ES-I3 (cell line): ENCODE measurements around the gene PILRB.
"Not testable (repeated sequence)": the region's sequence is repeated elsewhere in the genome, so short reads cannot be mapped to it uniquely, and the experiment has no call there.

ENCODE experiments used
- H3K36me3 ChIP-seq: 2 replicates; pipeline ENCODE4 v1.6.1; 2013; ENCODE audit warnings: mild to moderate bottlenecking, low read length, control low read depth, moderate library complexity; ENCODE audit not compliant: insufficient read depth
- H3K4me1 ChIP-seq: 2 replicates; pipeline ENCODE4 v1.6.1; 2013; ENCODE audit warnings: mild to moderate bottlenecking, control low read depth, low read length; ENCODE audit not compliant: insufficient read depth
- H3K9ac ChIP-seq: 2 replicates; pipeline ENCODE4 v1.6.1; 2013; ENCODE audit warnings: low read depth, mild to moderate bottlenecking, low read length, moderate library complexity
- H3K9me3 ChIP-seq: 2 replicates; pipeline ENCODE4 v1.6.1; 2013; ENCODE audit warnings: mild to moderate bottlenecking, low read length, moderate library complexity; ENCODE audit not compliant: control insufficient read depth, insufficient read depth

Gene PILRB

GRCh38 chr7:100366411-100367250, 8.7 kb downstream of the PILRB start:
- Histone ChIP-seq H3K36me3 (peaks cover 13% of the 10 kb centered on the region; the same call in 1 of the 2 replicates), H3K4me1 (peaks cover 10% of the 10 kb centered on the region; the same call in 1 of the 2 replicates), H3K9ac (no peak overlapping the region), H3K9me3 (no peaks in the 10 kb centered on the region)

- Histone ChIP-seq H3K9me3 (no peaks in the 10 kb centered on the region), H3K36me3 (peaks cover 10% of the 10 kb centered on the region), H3K9ac (no peak overlapping the region), H3K4me1 (peaks cover 10% of the 10 kb centered on the region; the same call in 1 of the 2 replicates)
These were observed 9.3 kb downstream of the PILRB start for GRCh38 chr7:100367251-100367620.

- H3K4me1 ChIP-seq, result peaks cover 10% of the 10 kb centered on the region; the same call in 1 of the 2 replicates
- no peak overlapping the region for H3K9ac ChIP-seq
- H3K9me3 ChIP-seq, result no peaks in the 10 kb centered on the region
- H3K36me3 ChIP-seq, result peaks cover 4% of the 10 kb centered on the region
These were observed 10.0 kb downstream of the PILRB start for GRCh38 chr7:100367676-100368613.

- Histone ChIP-seq H3K36me3 (no peaks in the 10 kb centered on the region; the same call in none of the 2 replicates), H3K4me1 (peaks cover 10% of the 10 kb centered on the region; the same call in 1 of the 2 replicates)
These were observed 11.2 kb downstream of the PILRB start for GRCh38 chr7:100369105-100369504.

GRCh38 chr7:100370303-100370702, 12.4 kb downstream of the PILRB start:
- Histone ChIP-seq H3K4me1 (peaks cover 10% of the 10 kb centered on the region; the same call in 1 of the 2 replicates), H3K9me3 (no peaks in the 10 kb centered on the region), H3K36me3 (no peaks in the 10 kb centered on the region; the same call in none of the 2 replicates), H3K9ac (no peak overlapping the region)

More at GRCh38 chr7:100369105-100369504, 11.2 kb downstream of the PILRB start:
- Histone ChIP-seq H3K9ac (no peak overlapping the region), H3K9me3 (no peaks in the 10 kb centered on the region)

DNA sequence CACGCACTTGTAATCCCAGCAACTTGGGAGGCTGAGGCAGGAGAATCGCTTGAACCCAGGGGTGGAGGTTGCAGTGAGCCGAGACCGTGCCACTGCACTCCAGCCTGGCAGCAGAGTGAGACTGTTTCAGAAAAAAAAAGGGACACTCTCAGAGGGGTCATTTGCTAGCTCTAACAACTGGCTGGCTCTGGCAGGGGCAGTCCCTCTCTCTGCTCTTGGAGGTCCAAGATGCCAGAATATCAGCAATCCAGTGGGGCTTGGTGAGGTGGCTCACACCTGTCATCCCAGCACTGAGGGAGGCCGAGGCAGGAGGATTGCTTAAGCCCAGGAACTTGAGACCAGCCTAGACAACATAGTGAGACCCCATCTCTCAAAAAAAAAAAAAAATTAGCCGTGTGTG, 12.8 kb downstream of the PILRB start:
- H3K9me3 ChIP-seq, result no peaks in the 10 kb centered on the region
- peaks cover 10% of the 10 kb centered on the region; the same call in 1 of the 2 replicates for H3K4me1 ChIP-seq
- H3K9ac ChIP-seq, result no peak overlapping the region
- H3K36me3 ChIP-seq, result no peaks in the 10 kb centered on the region; the same call in none of the 2 replicates

GRCh38 chr7:100371561-100372171, 13.7 kb downstream of the PILRB start:
- H3K9me3 ChIP-seq, result no peaks in the 10 kb centered on the region
- H3K4me1 ChIP-seq, result peaks cover 10% of the 10 kb centered on the region; the same call in 1 of the 2 replicates
- no peak overlapping the region for H3K9ac ChIP-seq
- no peaks in the 10 kb centered on the region; the same call in none of the 2 replicates for H3K36me3 ChIP-seq

GRCh38 chr7:100372256-100372655, 14.3 kb downstream of the PILRB start:
- Histone ChIP-seq H3K9ac (no peak overlapping the region), H3K36me3 (no peaks in the 10 kb centered on the region; the same call in none of the 2 replicates), H3K9me3 (no peaks in the 10 kb centered on the region), H3K4me1 (peaks cover 10% of the 10 kb centered on the region; the same call in 1 of the 2 replicates)

- H3K9me3 ChIP-seq, result no peaks in the 10 kb centered on the region
- H3K36me3 ChIP-seq, result no peaks in the 10 kb centered on the region; the same call in 1 of the 2 replicates
- no peak overlapping the region for H3K9ac ChIP-seq
- peaks cover 10% of the 10 kb centered on the region; the same call in 1 of the 2 replicates for H3K4me1 ChIP-seq
These were observed 14.8 kb downstream of the PILRB start for GRCh38 chr7:100372694-100373093.

- no peaks in the 10 kb centered on the region for H3K9me3 ChIP-seq
- H3K9ac ChIP-seq, result no peak within 1 kb of the TSS
- peaks cover 10% of the 10 kb centered on the region; the same call in 1 of the 2 replicates for H3K4me1 ChIP-seq
- H3K36me3 ChIP-seq, result no peaks in the 10 kb centered on the region; the same call in 1 of the 2 replicates
These were observed 15.4 kb downstream of the PILRB start, which contains the start of gene PILRA for GRCh38 chr7:100373261-100373831. TSS of gene PILRA (plus strand) at chr7:100373487. CDS start at chr7:100373657, 170 bp downstream.

DNA sequence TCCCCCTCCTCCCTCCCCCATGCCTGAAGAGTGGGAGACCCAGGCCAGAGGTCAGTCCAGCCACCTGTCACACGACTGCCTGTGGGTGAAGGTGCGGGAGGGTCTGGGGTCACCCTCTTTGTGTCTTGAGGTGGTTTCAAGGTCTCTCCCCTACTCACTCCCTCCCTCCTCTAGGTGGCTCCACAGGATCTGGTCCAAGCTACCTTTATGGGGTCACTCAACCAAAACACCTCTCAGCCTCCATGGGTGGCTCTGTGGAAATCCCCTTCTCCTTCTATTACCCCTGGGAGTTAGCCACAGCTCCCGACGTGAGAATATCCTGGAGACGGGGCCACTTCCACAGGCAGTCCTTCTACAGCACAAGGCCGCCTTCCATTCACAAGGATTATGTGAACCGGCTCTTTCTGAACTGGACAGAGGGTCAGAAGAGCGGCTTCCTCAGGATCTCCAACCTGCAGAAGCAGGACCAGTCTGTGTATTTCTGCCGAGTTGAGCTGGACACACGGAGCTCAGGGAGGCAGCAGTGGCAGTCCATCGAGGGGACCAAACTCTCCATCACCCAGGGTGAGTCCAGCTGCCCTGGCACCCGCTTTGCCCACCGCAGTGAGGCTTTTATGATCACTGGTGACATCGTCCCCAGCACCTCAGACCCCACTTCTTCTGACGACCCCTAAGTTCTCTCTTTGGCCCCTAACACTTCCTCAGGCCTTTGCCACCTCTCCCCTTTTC, 16.1 kb downstream of the PILRB start:
- H3K36me3 ChIP-seq, H3K9ac ChIP-seq, H3K9me3 ChIP-seq, H3K4me1 ChIP-seq: not testable (repeated sequence)

DNA sequence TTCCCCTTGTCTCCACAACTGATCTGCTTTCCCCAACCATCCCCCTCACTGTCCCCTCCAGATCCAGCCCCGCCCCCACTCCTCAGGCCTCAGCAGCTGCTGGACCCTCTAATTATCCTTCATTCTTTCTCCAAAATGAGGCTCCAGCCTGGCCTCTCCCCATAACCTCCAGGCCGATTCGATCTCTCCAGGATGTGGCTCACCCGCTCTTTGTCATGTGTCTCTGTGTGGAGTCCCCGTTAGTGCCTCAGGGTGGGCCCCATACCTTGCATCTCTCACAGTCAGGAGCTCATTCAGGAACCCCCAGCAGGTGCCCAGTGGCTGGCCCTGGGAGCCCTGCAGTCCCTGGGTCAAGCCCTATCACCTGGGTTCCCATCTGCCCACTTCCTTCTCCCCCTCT, 16.7 kb downstream of the PILRB start:
- H3K4me1 ChIP-seq, result peaks cover 10% of the 10 kb centered on the region; the same call in 1 of the 2 replicates
- no peak overlapping the region for H3K9ac ChIP-seq
- H3K36me3 ChIP-seq, result no peaks in the 10 kb centered on the region; the same call in 1 of the 2 replicates
- no peaks in the 10 kb centered on the region for H3K9me3 ChIP-seq

GRCh38 chr7:100376066-100376465, 18.1 kb downstream of the PILRB start:
- H3K36me3 ChIP-seq, result no peaks in the 10 kb centered on the region; the same call in 1 of the 2 replicates
- H3K9ac ChIP-seq, result no peak overlapping the region
- no peaks in the 10 kb centered on the region for H3K9me3 ChIP-seq
- peaks cover 5% of the 10 kb centered on the region; the same call in 1 of the 2 replicates for H3K4me1 ChIP-seq
